A549 (cell line): ENCODE measurements around the gene PIGC.

Source experiments
- BHLHE40 ChIP-seq: IDR thresholded peaks from 2 replicates; pipeline ENCODE4 v1.6.1; 2012; ENCODE audit warnings: low read depth, low read length, inconsistent platforms
- CEBPB ChIP-seq, 2 experiments: fragments of >200 bp in 1 of 2; sonication (Bioruptor Twin) in 1 of 2; formaldehyde crosslinking in 1 of 2; IDR thresholded peaks; 2 replicates each; pipeline ENCODE4 v1.6.1; 2012 to 2016
- ESRRA ChIP-seq: fragments of 150-350 bp; IDR thresholded peaks from 2 replicates; pipeline ENCODE4 v1.6.1; 2014; ENCODE audit warnings: mild to moderate bottlenecking, low read length, borderline replicate concordance
- JUN ChIP-seq, 2 experiments: fragments of >200 bp; sonication (Bioruptor Twin); formaldehyde crosslinking; IDR thresholded peaks; 2 replicates in 1 of 2; 3 replicates in 1 of 2; pipeline ENCODE4 v1.6.1; 2016 to 2017
- POLR2A ChIP-seq: IDR thresholded peaks from 2 replicates; pipeline ENCODE4 v1.6.1; 2012; ENCODE audit warnings: mild to moderate bottlenecking, low read length
- RNF2 ChIP-seq: fragments of 200-600 bp; sonication (generic); IDR thresholded peaks from 2 replicates; pipeline ENCODE4 v1.6.1; 2016; ENCODE audit warnings: low read depth, mild to moderate bottlenecking, antibody characterized with exemption, moderate library complexity, borderline replicate concordance
- ZFP36 ChIP-seq: fragments of 450-650 bp; IDR thresholded peaks from 2 replicates; pipeline ENCODE4 v1.6.1; 2014; ENCODE audit warnings: borderline replicate concordance; ENCODE audit not compliant: partially characterized antibody
- TF ChIP-seq, protein P1 (sequence below): fragments of >200 bp; sonication (Bioruptor Twin); formaldehyde crosslinking; IDR thresholded peaks from 3 replicates; pipeline ENCODE4 v1.5.1; 2016

DNA sequence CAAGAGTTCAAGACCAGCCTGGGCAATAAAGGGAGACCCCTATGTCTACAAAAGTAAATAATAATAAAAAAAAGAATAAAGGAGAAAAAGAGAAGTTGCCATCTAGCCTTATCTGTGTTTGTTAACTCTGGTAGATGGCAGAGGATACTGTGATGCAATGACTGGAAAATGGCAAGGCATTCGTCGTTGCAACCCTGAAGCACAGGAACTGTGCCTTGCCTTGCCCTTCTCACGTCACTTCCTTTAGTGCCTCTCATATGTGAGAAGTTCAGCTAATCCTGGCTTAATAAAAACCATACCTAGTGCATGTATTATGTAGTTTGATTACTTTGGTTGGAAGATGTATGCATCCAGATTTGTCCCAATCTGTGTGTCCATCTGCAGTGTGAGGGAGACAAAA is 25.8 kb upstream of the PIGC start:
- no peak for TF ChIP-seq RNF2
- no peak for TF ChIP-seq ESRRA
- TF ChIP-seq CEBPB (IDR thresholded peaks at IDR 0.05): no peak
- no peak for TF ChIP-seq POLR2A
- TF ChIP-seq JUN (IDR thresholded peaks at IDR 0.05): no peak
- TF ChIP-seq, protein P1, sequence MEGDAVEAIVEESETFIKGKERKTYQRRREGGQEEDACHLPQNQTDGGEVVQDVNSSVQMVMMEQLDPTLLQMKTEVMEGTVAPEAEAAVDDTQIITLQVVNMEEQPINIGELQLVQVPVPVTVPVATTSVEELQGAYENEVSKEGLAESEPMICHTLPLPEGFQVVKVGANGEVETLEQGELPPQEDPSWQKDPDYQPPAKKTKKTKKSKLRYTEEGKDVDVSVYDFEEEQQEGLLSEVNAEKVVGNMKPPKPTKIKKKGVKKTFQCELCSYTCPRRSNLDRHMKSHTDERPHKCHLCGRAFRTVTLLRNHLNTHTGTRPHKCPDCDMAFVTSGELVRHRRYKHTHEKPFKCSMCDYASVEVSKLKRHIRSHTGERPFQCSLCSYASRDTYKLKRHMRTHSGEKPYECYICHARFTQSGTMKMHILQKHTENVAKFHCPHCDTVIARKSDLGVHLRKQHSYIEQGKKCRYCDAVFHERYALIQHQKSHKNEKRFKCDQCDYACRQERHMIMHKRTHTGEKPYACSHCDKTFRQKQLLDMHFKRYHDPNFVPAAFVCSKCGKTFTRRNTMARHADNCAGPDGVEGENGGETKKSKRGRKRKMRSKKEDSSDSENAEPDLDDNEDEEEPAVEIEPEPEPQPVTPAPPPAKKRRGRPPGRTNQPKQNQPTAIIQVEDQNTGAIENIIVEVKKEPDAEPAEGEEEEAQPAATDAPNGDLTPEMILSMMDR: no peak
- no peak for TF ChIP-seq ZFP36
- no peak for TF ChIP-seq BHLHE40
